AG08396 (cell line): ENCODE results near the gene DCTN3.

Experiments used
- DNase-seq: peaks from one replicate; pipeline ENCODE4 v3.0.0; 2012; ENCODE audit warnings: low spot score, mixed read lengths

DCTN3 gene

GRCh38 chr9:34573599-34574325 lies 46.5 kb downstream of the DCTN3 start:
- no peak for DNase-seq

- no peak for DNase-seq
Observed at GRCh38 chr9:34572628-34573027, 47.7 kb downstream of the DCTN3 start.

DNA sequence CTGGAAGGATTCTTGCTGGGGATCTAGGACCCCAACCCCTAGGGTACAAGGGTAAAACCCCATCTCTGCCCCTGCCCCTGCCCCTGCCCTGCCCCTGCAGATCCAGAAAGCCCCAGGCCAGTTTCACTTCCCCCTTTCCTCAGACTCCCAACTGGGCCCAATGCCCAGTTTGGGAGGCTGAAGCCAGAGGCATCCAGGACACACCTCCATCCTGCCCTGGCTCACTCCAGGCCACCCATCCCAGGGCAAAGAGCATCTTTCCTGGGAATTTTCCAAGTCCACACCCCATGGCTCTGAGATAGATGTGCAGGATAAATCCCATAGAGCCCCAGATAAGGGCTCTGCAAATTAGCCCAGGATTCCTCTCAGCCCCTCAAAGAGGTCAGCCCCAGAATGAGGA lies 48.2 kb downstream of the DCTN3 start:
- DNase-seq = no peak

- no peak for DNase-seq
Observed at GRCh38 chr9:34571481-34571810, 48.8 kb downstream of the DCTN3 start.

DNA sequence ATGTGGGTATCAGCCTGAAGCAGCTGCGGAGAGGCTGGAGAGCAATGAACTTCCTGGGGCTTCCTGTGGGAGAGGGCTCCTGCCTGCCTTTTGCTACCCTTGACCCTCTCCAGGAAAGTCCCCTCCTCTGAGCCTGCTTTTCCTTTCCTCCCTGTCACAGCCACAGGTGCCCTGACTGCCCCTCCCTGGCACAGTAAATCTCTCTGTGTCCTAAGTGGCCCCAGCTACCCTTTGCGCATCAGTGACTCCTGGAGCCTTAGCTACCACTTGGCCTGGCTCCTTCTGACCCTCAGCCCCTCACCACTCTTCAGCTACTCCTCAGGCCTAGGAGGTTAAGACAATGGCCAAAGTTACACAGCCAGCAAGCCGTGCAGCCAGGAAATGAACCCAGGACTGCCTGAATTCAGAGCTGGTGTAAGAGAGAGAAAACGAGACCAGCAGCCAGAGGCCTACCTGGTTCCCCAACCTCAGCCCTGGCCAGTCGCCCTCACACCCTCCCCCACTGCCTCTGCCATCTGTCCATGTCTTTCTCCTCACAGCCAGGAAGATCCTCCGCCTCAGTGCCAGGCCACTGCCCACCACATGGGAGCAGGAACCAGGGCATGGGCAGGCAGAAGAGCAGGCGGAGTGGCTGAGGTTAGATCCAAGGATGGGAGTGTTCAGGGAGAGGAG lies 49.4 kb downstream of the DCTN3 start:
- no peak for DNase-seq

GRCh38 chr9:34570376-34570775 lies 49.9 kb downstream of the DCTN3 start:
- DNase-seq = no peak

DNA sequence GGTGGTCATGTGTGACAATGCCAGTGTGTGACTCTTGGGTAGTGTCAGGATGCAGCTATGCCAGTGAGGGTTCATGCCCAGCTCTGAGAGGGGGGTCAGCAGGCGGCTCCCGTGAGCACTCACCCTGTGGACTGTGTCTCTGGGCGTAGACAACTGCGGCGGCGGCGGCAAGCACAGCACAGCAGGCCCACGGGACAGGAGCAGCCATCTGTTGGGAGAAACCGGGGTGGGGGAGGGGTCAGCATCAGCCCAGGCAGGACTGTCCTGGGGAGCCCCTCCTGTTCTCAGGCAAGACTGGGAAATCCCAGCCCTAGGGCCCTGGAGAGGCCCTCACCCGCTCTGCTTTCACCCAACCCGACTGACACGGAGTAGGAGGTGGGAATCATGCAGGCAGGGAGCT lies 51.5 kb downstream of the DCTN3 start:
- DNase-seq = no peak

DNA sequence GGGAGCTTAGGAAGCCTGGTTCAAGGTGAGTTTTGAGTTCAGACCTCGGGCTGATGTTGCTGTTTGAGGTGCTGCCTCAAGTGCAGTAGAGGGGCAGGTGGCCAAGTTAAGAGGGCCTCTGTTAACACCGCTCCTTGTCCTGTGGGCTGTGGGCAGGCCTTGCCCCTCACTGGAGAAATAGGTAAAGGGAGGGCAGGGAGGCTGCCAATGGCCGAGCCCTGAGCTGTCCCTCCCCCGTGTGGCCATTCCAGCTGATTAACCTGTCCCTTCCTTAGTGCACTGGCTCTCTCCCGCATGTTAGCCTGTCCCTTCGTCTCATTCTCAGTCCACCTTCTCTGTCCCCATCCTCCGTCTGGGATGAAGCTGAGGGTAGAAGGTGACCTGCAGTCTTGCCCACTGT lies 52.2 kb downstream of the DCTN3 start:
- no peak for DNase-seq

DNA sequence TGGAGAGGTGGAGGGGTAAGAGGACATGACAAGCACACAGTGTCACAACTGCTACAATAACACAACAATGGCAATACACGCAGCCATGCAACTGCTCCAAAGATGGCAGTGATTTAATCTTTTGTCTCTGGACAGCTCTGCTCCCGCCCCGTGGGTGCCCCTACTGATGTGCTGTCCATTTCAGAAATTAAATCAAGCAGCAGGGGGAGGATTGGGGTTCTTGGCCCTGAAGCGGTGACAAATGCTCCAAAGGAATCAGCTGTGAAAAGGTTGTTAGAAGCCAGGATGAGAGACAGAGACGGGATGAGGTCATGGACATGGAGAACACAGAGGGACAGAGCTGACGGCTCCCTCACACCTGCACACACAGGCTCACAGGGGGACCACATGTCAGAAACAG lies 53.3 kb downstream of the DCTN3 start:
- DNase-seq = no peak

GRCh38 chr9:34566322-34566721 lies 54.0 kb downstream of the DCTN3 start:
- DNase-seq = no peak

GRCh38 chr9:34565856-34566255 lies 54.4 kb downstream of the DCTN3 start:
- no peak for DNase-seq

DNA sequence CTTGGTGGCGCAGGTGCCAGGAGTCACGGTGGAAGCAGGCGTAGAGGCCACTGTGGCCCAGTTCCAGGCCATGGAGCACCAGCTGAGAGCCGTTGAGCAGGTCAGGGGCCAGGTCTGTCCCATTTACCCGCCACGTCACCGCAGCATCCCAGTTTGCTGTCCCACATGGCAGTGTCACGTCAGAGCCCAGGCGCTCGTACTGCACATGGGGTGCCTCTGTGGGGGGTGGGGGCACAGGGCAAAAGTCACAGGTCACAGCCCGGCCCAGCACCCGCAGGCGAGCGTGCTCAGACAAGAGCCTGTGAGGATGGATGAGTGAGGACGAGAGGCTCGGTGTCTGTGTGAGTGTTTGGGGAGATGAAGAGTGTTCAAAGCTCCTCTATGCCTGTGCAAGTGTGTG lies 55.7 kb downstream of the DCTN3 start:
- DNase-seq = no peak
